HG03159 (cell line): ENCODE results near the gene KLHDC3.

Source experiments
- ATAC-seq: cut with Tn5 transposase; IDR thresholded peaks from one replicate; pipeline ENCODE4 v1.9.1; 2021; ENCODE audit warnings: mild to moderate bottlenecking, moderate library complexity; ENCODE audit not compliant: unreplicated experiment

KLHDC3 gene

GRCh38 chr6:43054206-43054943, 40.3 kb downstream of the KLHDC3 start:
- no peak for ATAC-seq

DNA sequence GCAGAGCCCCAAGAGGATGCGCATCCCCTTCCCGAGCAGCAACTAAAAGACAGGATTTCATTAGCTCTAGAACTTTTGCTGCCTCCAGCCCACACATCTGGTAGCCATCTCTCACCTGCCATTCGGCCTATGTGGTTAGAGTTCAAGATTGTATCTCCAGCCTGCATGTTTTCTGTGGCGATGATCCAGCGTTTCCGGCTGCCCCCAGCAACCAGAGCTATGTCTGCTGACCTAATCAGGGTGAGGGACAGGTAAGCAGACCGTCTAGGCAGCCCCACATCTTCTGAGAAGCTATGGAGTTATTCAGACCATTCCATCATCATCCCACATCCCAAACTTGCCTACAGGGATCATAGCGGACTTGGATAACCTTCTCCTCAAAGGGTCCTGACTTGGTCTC, 41.9 kb downstream of the KLHDC3 start:
- no peak for ATAC-seq

GRCh38 chr6:43058531-43058930, 44.5 kb downstream of the KLHDC3 start:
- no peak for ATAC-seq

DNA sequence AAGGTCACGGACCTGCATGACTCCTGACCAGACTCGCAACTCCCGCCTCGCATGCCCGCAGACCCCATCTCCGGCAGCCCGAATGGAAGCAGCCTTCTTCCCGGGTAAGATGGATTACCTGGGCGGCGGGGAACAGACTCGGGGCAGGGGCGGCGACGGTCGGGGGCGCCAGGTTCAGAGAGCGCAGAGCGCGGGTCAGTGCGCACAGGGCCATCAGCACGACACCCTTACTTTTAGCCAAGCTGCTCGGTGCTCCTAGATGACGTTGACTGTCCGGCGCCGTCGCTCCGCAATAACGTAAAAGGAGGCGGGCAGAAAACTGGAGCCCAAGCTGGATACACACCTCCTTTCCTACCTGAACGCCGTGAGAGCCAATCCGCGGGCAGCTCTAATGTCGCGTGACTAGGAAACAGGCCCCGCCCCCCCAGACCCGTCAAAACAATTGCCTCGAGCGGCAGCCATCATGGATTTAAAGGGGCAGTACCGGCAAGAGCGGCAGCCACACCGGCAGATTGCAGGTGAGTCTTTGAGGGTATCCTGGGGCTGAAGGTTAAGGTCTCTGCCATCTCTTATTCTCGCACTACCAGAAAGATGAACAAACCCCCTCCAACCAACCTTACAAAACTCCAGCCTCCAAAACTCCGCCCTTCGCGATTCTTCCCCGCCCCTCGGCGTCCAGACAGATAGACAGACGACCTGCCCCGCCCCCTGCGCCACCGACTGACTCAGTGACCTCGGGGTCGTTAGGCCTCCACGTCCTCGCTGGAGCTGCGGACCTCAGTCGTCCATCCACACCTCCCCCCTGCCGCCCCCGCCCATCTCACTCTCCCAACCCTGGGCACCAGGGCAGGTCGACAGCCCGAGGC, 45.4 kb downstream of the KLHDC3 start, which contains the start of the genes KLC4 and MRPL2:
Gene KLC4 (plus strand): TSS at position 464 of the 866 bp plus-strand sequence. CDS start 1,705 bp downstream, outside the sequence.
Gene MRPL2 (minus strand): TSS at position 267 of the 866 bp plus-strand sequence. CDS start 53 bp downstream, at position 214.
- peak; percentile 89 for ATAC-seq

DNA sequence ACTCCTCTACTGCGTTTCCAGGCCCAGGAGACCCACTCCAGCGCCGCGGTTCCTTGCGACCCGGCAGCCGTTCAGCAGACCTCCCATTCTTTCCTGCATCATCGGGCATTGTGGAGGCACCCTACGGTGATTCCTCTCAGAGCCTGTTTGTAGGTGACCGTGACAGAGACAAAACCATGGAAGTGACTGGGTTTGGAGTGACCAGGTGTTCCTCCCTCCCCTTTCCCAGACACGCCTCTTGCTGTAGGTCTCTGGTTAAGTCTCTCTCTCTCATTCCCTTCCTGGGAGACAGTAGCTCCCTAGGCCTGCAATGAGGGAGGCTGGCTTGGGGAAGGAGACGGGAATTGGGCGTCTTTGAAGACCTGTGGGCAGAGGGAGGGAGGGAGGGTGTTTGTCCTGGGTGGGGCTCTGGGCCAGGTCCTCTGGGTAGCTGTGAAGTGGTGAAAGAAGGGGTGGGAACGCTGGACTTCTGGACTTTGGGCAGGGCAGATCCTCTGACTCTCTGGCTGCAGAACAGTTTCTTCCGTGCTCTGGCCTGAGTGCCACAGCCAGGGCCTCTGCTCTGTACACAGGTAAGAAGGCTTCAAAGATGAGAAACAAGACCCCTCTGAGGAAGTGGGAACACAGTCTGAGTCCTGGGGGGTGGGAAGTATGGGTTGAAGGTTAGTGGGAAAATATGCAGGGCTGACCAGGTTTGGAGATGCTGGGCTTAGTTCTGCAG, 46.1 kb downstream of the KLHDC3 start:
- no peak for ATAC-seq

DNA sequence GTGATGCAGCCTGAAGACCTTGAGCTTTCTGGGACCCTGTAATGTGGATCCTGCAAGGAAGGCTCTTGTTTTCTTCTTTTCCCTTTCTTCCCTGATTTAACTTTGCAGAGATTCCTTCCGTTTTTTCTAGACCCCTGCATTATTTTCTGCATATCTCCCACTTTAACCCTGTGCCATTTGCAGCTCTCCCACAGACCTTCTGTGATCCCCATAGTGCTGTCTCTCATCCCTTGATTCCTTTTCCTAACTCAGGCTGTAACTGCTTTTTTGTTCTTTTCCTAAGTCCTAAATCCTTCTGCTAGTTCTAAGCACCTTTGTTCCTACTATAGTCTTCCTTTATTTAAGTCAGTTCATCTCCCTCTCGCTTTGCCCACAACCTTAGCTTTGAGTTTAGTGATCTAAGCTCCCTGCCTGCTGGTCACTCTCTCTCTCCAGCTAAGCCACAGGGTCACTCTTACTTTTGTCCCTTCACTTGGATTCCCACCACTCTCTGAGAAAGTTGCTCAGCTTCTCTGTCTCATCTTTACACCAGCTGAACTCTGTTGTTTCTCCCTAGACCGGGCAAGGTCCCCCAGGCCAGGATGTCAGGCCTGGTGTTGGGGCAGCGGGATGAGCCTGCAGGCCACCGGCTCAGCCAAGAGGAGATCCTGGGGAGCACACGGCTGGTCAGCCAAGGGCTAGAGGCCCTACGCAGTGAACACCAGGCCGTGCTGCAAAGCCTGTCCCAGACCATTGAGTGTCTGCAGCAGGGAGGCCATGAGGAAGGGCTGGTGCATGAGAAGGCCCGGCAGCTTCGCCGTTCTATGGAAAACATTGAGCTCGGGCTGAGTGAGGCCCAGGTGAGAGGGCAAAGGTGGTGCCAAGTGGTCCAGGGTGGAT, 46.9 kb downstream of the KLHDC3 start:
- no peak for ATAC-seq

DNA sequence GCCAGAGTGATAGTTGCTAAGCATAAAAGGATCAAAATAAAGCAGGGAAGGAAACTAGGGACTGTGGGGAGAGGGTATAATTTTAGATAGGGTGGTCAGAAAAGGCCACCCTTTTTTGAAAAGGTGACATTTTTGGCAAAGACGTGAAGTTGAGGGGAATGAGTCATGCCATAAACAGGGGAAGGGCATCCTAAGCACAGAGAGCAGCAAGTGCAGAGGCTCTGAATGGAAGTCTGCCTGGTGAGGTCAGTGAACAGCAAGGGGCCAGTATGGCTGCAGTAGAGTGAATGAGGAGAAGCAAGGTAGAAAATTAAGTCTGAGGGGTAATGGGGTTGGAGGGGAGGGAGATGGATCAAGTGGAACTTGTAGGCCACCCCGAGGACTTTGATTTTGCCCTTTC, 47.8 kb downstream of the KLHDC3 start:
- ATAC-seq = no peak

DNA sequence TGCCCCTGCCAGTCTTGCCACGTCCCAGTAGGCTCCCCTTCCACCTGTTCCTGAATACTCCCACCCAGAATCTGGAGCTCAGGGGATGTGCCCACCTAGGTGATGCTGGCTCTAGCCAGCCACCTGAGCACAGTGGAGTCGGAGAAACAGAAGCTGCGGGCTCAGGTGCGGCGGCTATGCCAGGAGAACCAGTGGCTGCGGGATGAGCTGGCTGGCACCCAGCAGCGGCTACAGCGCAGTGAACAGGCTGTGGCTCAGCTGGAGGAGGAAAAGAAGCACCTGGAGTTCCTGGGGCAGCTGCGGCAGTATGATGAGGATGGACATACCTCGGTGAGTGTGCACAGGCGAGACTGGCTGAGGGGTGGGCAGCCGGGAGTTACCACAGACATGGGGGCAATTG, 48.8 kb downstream of the KLHDC3 start:
- ATAC-seq = no peak

- no peak for ATAC-seq
Observed at GRCh38 chr6:43070028-43070632, 56.1 kb downstream of the KLHDC3 start.
